ENCODE data around the gene STARD3.

DNA sequence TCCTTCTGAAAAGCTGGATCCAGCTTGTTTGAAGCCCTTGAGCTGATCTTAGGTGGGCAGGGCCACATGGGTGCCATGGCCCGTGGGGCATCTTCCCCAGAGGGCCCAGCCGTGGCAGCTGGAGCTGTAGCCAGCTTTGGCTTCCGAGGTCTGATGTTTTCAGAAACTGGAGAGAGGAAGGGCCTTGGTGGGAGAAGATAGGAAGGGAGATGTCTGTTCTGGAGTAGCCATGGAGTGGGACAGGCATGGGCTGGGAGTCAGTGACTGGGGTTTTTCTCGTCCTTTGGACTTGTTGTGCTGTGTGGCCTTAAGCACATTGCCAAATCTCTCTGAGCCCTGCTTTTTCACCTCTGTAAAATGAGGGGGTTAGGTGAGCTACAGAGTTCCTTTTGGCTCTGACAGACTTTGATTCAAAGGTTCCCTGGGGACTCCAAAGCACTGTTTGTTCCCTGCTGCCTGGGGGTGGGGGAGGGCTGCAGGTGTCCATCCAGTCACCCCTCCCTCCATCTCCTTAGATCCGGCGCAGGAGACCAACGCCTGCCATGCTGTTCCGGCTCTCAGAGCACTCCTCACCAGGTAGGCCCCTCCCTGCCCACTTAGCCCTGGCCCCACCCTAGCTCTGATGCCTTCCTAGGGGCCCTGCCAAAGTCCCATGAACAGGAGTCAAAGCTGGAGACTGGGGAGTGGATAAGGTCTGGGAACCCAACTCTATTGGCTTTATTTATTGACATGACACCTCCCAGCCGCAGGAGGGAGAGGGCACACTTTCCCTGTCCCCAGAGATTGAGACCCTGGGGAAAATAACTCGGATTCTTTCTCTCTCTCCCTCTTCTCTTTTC is 8.1 kb upstream of the STARD3 start:
- TF ChIP-seq EZH2 (IDR thresholded peaks at IDR 0.05; ENCODE audit: borderline replicate concordance, low read length) (no peak), CTCF (conservative IDR thresholded peaks at IDR 0.05 in 1 of 2, IDR thresholded peaks at IDR 0.05 in 1 of 2; ENCODE audit: extremely low read depth in 1 of 2, insufficient read depth in 1 of 2, low read depth in 1 of 2, low read length in 2 of 2) (no peak)

Measured in mammary epithelial cell (primary cell).